Stimulated activated CD8-positive, alpha-beta memory T cell treated with anti-CD3 and anti-CD28 coated beads, Interleukin-4, amount 100 ng/mL, for 4 hours (primary cell): Measurements from ENCODE around the gene RPS15.

Source experiments
- DNase-seq, 2 donors: peaks; one replicate each; pipeline ENCODE4 v3.0.0-alpha.2; 2020; ENCODE audit warnings: low read depth in 2 of 2, low spot score in 1 of 2

Gene RPS15

DNA sequence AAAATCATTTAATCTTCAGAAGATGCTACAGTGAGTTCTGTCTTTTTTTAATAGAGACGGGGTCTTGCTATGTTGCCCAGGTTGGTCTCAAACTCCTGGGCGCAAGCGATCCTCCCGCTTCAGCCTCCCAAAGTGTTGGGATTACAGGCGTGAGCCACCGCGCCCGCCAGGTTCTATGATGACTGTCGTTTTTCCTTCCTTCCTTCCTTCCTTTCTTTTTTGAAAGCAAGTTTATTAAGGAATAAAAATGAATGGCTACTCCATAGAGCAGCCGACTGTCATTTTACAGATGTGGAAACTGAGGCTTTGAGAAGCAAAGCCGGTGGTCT lies 36.3 kb upstream of the RPS15 start:
- DNase-seq, result no peak

DNA sequence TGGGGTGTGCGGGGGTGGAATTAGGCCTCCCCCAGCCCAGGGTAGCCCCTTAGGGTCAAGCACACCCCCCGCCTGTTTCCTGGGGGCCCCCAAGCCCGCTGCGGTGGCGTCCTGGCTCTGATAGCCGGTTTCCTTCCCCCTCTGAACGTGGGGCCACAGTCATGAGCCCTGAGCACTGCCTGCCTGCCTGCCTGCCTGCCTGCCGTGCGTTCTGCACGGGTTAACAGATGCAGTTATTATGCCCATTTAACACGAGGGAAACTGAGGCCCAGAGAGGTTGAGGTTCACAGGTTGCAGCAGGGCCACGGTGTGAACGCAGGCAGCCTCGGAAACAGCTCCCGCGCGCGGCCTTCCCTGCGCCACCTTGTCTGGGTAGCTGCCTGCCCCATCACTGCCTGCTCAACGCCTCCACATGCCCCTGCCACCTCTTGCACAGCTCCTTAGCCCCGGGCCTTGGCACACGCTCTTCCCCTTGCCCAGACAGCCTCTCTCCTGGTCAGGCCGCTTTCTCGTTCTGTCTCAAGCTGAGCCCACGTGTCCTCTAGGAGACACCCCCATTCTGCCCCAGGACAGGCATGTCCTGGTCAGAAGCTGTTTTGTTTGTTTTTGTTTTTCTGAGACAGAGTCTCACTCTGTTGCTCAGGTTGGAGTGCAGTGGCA lies 35.7 kb upstream of the RPS15 start:
- DNase-seq, result no peak

DNA sequence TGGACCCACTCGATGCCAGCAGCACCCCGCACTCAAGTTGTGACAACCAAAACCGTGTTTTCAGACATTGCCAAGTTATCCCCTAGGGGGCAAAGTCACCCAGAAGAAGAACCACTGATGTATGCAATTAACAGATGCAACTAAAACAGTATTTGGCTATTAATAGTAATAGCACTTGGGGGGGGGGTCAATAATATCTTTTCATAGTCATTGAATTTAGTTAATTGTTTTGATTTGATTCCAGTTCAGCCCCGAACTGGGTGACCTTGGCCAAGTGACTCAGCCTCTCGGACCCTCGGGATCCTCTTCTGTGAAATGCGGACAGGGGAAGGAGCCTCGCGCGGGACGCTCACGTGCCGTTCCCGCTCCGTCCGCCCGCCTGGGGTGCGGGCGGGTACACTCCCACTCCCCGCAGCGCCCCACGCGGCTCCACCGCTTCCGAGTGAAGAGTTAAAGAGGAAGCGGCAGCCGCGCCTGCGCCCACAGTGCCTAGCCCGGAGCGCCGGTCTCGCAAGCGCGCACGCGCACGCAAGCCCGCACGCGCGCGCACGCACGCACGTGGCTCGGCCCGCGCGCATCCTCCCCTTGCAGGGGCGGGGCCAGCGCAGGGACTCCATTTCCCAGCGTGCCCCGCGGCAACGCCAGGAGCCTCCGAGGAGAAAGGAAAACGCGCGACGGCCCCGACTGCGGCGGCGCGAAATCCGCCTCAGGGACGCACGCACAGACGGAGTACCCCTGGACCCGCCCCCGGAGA lies 31.2 kb upstream of the RPS15 start:
- peak; percentile 95 to 99 for DNase-seq

DNA sequence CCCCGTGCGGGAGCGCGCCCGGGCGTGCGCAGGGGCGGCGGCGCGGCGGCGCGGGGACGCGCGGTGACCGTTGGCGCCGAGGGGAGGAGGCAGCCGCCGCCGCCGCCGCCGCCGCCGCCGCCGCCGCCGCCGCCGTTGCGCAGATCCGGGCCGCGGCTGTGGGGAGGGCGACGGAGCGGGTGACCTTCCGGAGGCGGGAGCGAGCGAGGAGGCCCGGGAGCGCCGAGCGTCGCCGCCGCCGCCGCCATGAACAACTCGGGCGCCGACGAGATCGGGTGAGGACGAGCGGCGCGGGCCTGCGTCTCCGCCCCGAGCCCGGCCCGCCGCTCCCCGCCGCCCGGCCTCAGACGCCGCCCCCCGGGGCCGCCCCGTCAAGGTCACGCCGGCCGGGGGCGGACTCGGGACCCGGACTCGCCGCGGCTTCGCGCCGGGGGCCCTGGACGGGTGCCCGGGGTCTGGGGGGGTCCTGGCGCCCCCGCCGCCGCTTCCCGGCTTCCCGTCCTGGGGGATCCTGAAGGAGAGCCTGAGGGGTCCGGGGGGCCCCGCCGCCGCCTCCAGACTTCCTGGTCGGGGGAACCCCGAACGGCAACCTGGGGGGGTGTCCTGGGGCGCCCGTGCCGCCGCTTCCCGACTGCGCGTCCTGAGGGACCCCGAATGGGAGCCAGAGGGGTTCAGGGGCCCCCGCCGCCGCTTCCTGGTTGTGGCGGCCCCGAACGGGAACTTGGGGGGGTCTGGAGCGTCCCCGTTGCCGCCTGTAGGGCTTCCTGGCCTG lies 30.5 kb upstream of the RPS15 start, which contains the start of gene DAZAP1:
Gene DAZAP1 (plus strand): TSS at position 59 of the 772 bp plus-strand sequence. CDS start 188 bp downstream, at position 247.
- no peak for DNase-seq

DNA sequence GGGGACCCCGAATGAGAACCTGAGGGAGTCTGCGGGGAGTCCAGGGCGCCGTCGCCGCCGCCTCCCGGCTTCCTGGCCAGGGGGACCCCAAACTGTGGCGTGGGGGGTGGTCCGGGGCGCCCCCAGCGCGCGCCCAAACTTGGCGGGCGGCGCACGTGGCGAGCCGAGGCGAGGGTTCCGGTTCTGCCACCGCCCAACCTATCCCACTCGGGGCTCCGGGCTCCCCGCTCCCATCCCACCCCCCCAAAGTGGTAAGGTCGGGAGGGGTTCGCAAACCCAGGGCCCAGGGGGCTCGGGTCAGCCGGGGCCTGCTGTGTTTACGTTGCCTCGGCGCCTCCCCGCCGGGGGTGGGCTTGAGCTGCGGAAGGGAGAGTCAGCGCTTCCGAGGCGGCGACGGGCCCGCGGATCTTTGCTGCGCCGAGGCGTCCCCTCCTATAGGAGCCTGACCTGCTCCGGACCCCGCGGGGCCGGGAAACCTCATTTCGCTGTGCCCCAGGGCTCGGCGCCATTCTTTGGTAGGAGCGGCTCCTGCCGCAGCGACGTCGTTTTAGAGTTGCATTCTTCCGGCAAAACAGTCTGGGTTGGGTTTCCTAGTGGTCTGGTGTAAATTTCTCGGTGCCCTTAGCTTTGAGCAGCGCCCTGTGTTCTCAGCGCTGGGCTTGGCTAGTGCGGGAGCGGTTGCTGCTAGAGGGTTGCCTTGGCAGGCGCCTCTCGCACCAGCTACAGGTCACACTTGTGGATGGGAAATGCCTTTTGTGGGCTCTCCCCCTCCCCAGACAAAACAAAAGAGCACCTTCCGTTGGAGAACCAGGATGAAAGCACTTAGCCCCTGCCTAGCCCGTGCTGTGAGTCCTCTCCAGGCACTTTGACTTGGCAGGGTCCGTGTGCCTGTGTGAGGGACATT lies 29.6 kb upstream of the RPS15 start:
- DNase-seq, result no peak

DNA sequence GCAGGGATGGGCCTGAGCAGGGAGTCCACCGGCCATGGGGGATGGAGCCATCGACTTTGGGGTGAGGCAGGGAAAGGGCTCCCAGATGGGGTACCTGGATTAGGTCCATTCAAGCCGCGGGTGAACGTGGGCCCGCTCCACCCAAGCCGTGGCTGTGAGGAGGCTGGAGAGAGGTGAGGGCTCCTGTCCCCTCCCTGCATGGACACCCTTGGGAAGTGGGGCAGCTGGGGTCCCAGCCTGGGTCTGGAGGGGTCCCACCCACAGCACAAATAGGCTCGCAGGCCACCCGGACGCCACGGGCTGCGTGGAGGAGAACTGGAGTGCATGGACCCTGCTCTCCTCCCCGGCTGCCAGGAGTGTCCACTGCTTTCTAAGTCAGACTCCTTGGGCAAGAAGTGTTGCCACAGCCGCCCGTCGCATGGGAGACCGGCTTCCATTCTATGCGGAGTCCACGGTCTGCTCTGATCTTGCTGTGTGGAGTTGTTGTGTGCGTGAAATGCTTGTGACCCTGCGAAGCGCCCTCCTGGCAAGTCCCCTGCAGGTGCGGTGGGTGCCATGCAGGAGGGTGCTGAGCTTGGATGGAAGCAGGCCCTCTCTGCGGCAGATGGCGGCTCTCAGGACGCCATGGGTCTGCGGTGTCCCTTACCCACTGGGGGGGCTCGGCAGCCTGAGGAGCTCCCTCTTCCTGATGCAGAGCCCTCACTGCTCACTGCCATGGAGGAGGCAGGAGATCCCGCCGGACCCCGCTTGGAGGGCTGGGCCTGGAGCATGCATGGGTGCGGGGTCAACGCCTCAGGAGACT lies 28.8 kb upstream of the RPS15 start:
- no peak for DNase-seq

DNA sequence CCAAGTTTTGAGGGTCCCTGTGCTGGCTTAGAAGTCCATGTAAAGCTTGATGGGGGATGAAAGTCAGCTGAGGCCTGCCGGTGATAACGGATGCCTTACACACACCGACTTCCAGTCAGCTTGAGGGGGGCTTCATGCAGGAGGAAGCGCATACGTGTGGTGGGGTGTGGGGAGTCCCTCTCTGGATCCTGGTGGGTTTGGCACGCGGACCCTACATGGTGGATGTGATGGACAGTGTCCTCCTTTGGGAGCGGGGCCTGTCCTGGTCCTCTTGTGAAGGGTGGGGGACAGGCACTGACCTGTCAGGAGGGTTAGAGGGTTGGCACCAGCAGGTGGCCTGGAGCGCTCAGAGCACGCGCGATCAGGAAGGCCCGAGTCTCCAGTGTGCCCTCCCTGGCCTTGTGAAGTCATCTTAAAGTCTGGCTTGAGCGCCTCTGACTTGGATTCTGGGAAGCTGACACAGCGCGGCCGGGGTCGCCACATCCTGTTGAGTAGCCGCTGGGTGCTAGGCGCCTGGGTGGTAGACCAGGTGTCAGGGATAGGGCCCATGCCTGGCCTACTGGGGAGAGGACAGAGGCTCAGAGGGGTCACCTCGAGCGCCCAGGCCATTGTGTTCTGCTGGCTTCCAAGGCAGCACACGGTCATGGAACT lies 27.9 kb upstream of the RPS15 start:
- DNase-seq, result no peak

DNA sequence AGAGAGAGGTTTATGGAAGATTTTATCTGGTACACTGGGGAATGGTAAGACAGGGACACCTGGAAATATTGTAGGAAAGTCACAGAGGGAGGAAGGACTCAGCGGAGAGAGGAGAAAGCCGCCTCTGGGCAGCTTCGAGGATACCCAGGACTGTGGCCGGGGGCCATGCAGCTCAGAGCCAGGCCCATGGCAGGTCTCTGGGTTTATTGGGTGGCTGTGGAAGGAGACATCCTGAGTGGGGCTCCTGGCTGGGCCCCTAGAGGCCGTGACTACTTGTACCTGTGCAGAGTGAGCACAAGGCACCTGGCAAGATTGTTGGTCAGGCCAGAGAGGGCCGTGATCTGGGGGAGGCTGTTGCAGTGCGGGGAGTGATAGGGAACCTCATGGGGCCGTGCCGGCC lies 27.4 kb upstream of the RPS15 start:
- DNase-seq, result no peak

DNA sequence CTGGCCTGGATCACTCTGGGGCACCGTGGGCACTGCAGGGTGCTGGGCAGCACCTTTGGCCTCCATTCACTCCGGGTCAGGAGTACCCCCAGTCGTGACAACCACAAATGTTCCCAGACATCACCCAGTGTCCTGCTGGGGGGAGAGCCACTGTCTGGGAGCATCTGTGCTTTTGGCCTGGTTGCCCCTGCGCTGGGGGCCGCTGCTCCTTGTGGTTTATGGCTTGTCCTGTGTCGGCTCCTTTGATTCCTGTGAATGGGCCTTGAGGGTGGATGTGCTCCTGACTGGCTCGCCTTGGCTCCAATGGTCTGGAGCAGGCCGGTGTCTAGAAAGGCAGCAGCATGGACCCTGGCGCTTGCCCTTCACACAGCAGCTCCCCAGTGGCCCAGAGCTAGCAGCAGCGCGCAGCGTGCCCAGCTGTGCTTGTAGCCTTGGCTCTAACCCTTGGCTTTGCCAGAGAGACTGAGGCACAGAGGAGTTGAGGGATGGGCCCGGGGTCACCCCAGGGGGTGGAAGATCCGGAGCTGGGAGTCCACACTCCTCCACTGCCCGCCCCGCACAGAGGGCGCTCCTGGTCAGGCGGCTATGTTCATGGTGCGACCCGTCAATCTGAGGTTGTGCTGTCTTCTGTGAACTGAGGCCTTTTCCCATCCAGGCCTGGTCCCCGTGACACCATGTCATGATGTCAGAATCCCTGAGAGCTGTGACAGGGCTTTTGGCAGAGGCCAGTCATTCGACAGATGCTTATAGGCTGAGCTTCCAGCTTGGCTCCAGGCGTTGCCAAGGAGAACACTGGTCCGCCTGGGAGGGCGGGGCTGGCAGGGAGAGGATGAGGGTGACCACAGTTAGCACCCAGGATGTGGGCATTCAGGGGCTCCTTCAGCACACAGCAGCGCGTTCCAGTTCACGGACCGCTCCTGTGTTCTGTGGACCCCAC lies 26.7 kb upstream of the RPS15 start:
- no peak for DNase-seq

DNA sequence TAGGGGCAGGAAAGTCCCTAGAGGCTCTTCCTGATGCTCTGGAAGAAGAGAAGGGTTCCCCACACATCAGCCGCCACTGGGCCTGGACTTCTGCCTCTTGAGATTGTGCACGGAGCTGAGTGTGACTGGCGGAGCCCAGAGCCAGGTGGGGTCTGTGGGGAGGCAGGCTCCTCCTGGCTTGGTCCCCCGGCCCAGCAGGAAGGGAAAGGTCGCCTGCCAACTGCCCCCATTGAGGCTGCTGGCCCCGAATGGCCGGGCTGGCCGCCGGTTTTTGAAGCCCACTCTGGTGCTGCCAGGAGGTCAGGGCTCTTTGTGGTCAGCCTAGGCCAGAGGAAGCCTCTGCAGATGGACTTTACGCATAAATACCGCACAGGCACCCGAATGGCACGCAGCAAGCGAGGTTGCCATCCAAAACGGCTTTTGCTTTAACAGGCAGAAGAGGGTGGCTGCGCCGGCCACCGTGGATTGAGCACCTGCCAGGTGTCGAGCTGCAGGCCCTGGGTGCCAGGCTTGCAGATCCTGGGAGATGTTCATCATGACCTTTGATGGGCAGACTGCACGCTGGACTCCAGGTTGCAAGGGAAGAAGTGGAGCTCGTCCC lies 25.8 kb upstream of the RPS15 start:
- DNase-seq, result no peak

DNA sequence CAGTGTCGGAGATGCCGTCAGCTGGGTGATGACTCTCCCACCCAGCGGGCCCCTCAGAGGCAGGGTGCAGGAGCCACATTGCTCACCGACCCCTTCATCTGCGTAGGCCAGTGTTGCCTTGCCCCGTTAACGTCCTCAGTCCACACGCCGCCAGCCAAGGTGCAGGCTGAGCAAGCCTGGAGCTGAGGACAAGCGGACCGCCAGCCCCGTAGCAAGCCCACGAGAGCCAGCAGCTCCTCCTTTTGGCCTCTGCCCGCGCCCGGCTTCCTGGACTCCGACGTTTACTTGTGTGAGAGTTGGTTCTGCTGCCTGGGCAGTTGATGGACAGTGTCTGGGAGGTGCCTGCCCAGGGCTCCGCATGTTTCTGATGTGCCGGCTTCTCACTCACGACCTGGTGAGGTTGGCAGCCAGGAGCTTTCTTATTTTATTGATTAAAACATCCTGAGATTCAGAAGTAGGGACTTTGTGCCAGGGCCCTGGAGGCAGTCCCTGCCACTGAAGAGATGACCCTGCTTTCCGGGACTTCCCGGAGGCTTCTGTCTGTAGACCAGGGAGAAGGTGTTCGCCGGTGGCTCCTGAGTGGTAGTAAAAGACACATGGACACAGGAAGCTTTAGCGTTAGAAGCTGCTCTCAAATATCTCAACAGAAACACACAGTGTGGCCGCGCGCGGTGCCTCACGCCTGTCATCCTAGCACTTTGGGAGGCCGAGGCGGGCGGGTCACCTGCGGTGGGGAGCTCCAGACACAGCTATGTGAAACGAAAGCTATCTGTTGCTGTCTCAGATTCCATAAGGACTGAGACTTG lies 25.0 kb upstream of the RPS15 start:
- DNase-seq, result no peak

DNA sequence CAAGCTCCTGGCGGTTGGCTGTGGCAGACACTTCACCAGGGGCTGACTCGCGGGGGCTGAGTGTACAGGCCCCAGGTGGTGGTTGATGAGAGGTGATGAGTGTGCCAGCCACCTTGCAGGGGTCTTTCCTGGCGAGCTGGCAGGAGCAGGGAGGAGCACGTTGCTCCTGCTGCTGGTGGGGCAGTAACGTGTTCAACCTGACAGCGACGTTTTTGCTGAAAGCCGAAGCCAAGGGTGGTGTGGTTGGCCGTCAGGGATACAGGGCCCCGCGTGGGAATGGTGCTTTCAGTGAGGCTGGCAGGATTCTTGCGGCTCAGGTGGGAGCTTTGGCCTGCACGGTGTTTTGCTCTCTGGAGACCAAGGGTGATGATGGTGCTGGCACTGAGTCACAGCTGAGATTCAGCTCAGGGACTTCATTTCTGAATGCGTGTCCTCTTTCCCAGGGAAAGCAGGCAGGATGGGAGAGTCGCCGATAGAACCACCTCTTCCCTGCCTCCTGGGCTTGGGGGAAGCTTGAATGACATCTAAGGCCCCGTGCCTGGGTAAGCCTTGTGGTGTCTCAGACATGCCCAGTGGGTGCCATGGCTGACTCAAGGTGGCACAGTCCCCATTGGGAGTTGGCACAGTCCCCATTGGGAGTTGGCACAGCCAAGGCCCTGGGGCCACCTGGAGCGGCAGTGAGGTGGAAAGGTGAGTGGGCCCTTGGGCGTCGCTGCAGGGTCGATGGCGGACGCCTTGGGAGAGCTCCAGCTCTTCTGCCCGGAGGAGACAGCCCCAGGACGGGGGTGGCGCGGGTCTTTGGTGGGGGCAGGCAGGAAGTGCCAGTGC lies 22.0 kb upstream of the RPS15 start:
- DNase-seq, result no peak

DNA sequence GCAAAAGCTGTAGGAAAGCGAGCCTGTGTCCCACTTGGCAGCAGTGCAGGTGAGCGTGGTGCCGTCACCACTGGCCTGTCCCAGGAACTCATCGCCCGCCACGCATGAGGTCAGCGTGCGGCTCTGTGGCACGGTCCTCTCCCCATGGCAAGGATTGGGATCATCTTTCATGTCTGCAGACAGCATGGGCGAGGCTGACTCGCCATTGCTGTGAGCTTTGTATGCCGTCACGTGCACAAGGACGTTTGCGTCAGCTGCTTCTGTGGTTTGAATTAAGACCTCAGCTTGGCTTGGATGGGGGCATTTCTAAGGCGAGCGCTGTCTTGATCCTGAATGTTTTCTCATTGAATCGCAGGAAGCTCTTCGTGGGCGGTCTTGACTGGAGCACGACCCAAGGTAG lies 21.1 kb upstream of the RPS15 start:
- DNase-seq, result no peak

DNA sequence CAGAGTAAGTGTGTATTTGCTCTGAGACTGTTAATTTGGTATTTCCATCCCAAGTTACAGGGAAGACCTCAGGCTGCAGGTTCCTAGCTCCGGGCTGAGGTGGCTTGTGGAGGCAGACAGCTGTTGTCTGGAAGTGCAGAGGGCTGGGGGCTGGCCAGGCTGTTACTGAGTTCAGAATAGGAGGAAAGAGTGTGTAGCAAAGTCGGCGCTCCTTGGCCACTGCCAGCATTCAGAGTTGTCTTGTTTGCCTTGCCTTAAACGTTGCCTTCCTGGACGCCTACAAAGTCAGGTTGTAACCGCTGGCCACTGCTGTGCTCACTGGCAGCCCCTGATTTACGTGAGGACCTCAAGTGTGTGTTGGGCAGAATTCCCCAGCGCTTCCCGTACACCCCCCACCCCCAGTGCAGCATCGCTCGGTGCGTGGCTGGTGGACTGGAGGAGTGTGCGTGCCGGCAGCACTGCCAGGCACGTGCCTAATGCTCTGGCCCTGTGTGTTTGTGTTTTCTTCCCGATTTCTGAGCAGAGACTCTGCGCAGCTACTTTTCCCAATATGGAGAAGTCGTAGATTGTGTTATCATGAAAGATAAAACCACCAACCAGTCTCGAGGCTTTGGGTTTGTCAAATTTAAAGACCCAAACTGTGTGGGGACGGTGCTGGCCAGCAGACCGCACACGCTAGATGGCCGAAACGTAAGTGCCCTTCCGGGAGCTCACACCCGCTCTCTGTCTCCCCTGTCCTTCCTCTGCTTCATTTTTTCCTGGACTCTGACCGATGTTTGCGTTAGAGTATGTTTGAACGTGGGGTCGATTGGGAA lies 20.3 kb upstream of the RPS15 start:
- DNase-seq, result no peak

DNA sequence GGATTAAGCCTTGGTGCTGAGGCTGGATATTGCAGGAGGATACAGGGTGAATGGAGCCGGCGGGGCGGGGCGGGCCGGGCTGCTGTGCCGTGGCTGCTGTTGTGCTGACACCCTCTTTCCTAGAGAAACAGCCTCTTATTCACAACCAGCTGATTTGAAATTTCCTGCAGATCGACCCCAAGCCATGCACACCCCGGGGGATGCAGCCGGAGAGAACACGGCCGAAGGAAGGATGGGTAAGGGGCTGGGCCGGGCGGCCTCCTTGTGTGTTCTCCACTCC lies 19.8 kb upstream of the RPS15 start:
- no peak for DNase-seq
